Fibroblast of lung (primary cell): ENCODE measurements around the gene RABEPK. TPM values are rescaled to one million over a fixed set of nuclear protein-coding genes. Genes with fewer than 3 reads are reported as not detected.
"Not testable (repeated sequence)": the region's sequence is repeated elsewhere in the genome, so short reads cannot be mapped to it uniquely, and the experiment has no call there.

ENCODE experiments used
- DNase-seq, 2 donors: peaks; one replicate each; pipeline versions ENCODE4 v3.0.0 to v3.0.0-alpha.2; 2010; ENCODE audit warnings: low read depth in 2 of 2
- H2AFZ ChIP-seq: 2 replicates; pipeline ENCODE4 v1.5.1; 2012; ENCODE audit warnings: low read length, control low read depth, inconsistent platforms
- H3K27ac ChIP-seq: 2 replicates; pipeline ENCODE4 v1.5.1; 2011; ENCODE audit warnings: low read length, control low read depth; ENCODE audit not compliant: insufficient read depth
- H3K27me3 ChIP-seq: 2 replicates; pipeline ENCODE4 v1.5.1; 2011; ENCODE audit warnings: mild to moderate bottlenecking, low read length; ENCODE audit not compliant: control insufficient read depth, insufficient read depth
- H3K36me3 ChIP-seq: 2 replicates; pipeline ENCODE4 v1.5.1; 2011; ENCODE audit warnings: low read length; ENCODE audit not compliant: control insufficient read depth, insufficient read depth
- H3K4me1 ChIP-seq: 2 replicates; pipeline ENCODE4 v1.5.1; 2011; ENCODE audit warnings: low read length; ENCODE audit not compliant: control insufficient read depth, insufficient read depth; ENCODE audit errors: extremely low read depth
- H3K4me2 ChIP-seq: 2 replicates; pipeline ENCODE4 v1.5.1; 2011; ENCODE audit warnings: low read length, control low read depth; ENCODE audit not compliant: insufficient read depth; ENCODE audit errors: extremely low read depth
- H3K4me3 ChIP-seq, 4 experiments: fragments of 200-600 bp in 1 of 4; sonication (generic) in 1 of 4; replicated peaks in 1 of 4; 2 replicates each; pipeline ENCODE4 v1.5.1; 2011 to 2016; ENCODE audit warnings: low read length in 4 of 4, low read depth in 3 of 4, mild to moderate bottlenecking in 3 of 4, control low read depth in 2 of 4, inconsistent platforms in 1 of 4, mixed read lengths in 1 of 4; ENCODE audit not compliant: insufficient read depth in 1 of 4; ENCODE audit errors: control extremely low read depth in 1 of 4
- H3K79me2 ChIP-seq: 2 replicates; pipeline ENCODE4 v1.5.1; 2012; ENCODE audit warnings: mild to moderate bottlenecking, low read length, inconsistent platforms; ENCODE audit not compliant: control insufficient read depth, insufficient read depth
- H3K9ac ChIP-seq: 2 replicates; pipeline ENCODE4 v1.5.1; 2011; ENCODE audit warnings: mild to moderate bottlenecking, low read length, control low read depth; ENCODE audit not compliant: insufficient read depth
- H3K9me3 ChIP-seq: 2 replicates; pipeline ENCODE4 v1.5.1; 2012; ENCODE audit warnings: low read depth, low read length; ENCODE audit not compliant: control insufficient read depth, insufficient read depth
- H4K20me1 ChIP-seq: 2 replicates; pipeline ENCODE4 v1.5.1; 2011; ENCODE audit warnings: low read length; ENCODE audit not compliant: control insufficient read depth, insufficient read depth; ENCODE audit errors: extremely low read depth
- EZH2 ChIP-seq: IDR thresholded peaks from 2 replicates; pipeline ENCODE4 v1.5.1; 2012; ENCODE audit warnings: low read length, control low read depth, mild to moderate bottlenecking; ENCODE audit errors: missing control alignments
- polyA plus RNA-seq, 2 donors: library from polyadenylated mRNA; depleted of rRNA in 1 of 2; stranded (reverse) in 1 of 2; unstranded in 1 of 2; fragments of >200 nt; gene quantifications; 2 replicates each; pipeline ENCODE4 v1.2.1, GENCODE V29; 2011 to 2012; ENCODE audit warnings: missing spikeins in 1 of 2
- total RNA-seq: library from RNA; depleted of rRNA; stranded (reverse); fragments of >200 nt; gene quantifications from 2 replicates; pipeline ENCODE4 v1.2.1, GENCODE V29; 2014
- TF ChIP-seq, protein P1 (sequence below), 2 donors: IDR thresholded peaks in 1 of 2; conservative IDR thresholded peaks in 1 of 2; 1 replicate in 1 of 2; 2 replicates in 1 of 2; pipeline ENCODE4 v1.5.1; 2011 to 2012; ENCODE audit warnings: low read length in 2 of 2, control low read depth in 1 of 2, inconsistent platforms in 1 of 2, low read depth in 1 of 2, mild to moderate bottlenecking in 1 of 2

The RABEPK gene
- total and polyA plus RNA-seq, 2 donors (not counting 1 experiment from before 2014, with no cell fraction given), result 29.8 to 37.3 TPM

DNA sequence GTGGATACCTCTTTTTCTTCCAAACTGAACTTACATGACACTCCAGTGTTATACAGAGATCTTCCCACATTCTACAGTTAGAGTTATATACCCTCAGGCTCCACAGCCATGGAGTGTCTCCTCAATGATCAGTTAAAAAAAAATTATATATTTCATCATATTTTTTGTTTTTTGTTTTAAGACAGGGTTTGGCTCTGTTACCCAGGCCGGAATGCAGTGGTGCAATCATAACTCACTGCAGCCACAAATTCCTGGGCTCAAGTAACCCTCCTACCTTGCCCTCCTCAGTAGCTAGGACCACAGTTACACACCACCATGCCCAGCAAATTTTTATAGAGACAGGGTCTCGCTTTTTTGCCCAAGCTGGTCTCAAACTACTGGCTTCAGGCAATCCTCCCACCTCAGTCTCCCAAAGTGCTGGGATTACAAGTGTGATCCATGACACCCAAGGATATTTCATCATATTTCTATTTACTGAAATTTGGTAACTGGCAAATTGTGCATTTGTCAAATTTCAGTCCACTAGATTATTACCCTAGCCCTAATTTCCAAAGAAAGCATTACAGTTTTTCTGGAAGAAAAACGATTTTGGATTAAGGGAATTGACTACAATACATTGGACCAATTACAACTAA, 38.9 kb upstream of the RABEPK start:
- DNase-seq, result peak; percentile 38 to 52
- no peaks in the 10 kb centered on the region for H3K4me1 ChIP-seq
- H3K79me2 ChIP-seq, result no peaks in the 10 kb centered on the region
- H3K9me3 ChIP-seq, result no peaks in the 10 kb centered on the region
- no peaks in the 10 kb centered on the region for H3K27me3 ChIP-seq
- H3K4me3 ChIP-seq, result no peak overlapping the region
- no peak overlapping the region for H3K9ac ChIP-seq
- no peak overlapping the region for H3K4me2 ChIP-seq
- no peak overlapping the region for H3K27ac ChIP-seq
- no peaks in the 10 kb centered on the region for H4K20me1 ChIP-seq
- H3K36me3 ChIP-seq, result no peaks in the 10 kb centered on the region
- TF ChIP-seq, protein P1, sequence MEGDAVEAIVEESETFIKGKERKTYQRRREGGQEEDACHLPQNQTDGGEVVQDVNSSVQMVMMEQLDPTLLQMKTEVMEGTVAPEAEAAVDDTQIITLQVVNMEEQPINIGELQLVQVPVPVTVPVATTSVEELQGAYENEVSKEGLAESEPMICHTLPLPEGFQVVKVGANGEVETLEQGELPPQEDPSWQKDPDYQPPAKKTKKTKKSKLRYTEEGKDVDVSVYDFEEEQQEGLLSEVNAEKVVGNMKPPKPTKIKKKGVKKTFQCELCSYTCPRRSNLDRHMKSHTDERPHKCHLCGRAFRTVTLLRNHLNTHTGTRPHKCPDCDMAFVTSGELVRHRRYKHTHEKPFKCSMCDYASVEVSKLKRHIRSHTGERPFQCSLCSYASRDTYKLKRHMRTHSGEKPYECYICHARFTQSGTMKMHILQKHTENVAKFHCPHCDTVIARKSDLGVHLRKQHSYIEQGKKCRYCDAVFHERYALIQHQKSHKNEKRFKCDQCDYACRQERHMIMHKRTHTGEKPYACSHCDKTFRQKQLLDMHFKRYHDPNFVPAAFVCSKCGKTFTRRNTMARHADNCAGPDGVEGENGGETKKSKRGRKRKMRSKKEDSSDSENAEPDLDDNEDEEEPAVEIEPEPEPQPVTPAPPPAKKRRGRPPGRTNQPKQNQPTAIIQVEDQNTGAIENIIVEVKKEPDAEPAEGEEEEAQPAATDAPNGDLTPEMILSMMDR (conservative IDR thresholded peaks at IDR 0.05 in 1 of 2, IDR thresholded peaks at IDR 0.05 in 1 of 2; ENCODE audit: low read depth in 1 of 2, low read length in 2 of 2), result no peak
- no peak for TF ChIP-seq EZH2
- H2AFZ ChIP-seq, result no peak overlapping the region

DNA sequence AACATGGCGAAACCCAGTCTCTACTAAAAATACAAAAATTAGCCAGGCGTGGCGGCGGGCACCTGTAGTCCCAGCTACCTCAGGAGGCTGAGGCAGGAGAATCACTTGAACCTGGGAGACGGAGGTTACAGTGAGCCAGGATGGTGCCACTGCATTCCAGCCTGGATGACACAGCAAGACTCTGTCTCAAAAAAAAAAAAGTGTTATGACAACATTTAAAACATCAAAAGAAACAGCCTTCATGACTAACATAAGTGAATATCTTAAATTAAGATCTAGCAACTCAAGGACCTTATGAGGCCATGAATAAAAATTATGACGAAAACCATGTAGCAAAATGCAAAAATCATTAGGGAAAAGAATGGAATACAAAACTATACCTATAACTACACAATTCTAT, 37.5 kb upstream of the RABEPK start:
- not testable (repeated sequence) for H3K79me2 ChIP-seq

DNA sequence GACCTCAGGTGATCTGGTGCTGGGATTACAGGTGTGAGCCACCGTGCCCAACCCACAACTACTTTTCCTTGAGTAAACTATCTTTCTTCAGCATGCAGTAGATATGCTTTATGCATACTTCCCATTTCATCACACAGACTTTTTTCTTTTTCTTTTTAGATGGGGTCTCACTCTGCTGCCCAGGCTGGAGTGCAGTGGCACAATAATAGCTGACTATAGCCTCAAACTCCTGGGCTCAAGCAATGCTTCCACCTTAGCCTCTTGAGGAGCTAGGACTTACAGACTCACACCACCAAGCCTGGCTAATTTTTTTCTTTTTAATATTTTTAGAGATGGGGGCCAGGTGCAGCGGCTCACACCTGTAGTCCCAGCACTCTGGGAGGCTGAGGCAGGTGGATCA, 33.6 kb upstream of the RABEPK start:
- Histone ChIP-seq H3K9me3 (no peaks in the 10 kb centered on the region), H3K79me2 (peaks cover 6% of the 10 kb centered on the region), H3K4me1 (peaks cover 6% of the 10 kb centered on the region), H4K20me1 (no peaks in the 10 kb centered on the region), H3K4me2 (no peak overlapping the region), H3K27ac (no peak overlapping the region), H3K9ac (no peak overlapping the region), H3K36me3 (no peaks in the 10 kb centered on the region), H2AFZ (no peak overlapping the region), H3K27me3 (no peaks in the 10 kb centered on the region), H3K4me3 (no peak overlapping the region)
- TF ChIP-seq, protein P1 (conservative IDR thresholded peaks at IDR 0.05 in 1 of 2, IDR thresholded peaks at IDR 0.05 in 1 of 2; ENCODE audit: low read depth in 1 of 2, low read length in 2 of 2), result no peak
- no peak for TF ChIP-seq EZH2
- no peak for DNase-seq

More for the DNA sequence above, 37.5 kb upstream of the RABEPK start:
- not testable (repeated sequence) for H3K27me3 ChIP-seq, H3K9ac ChIP-seq, H3K9me3 ChIP-seq, DNase-seq, H3K27ac ChIP-seq, H3K4me2 ChIP-seq, H3K36me3 ChIP-seq, H3K4me1 ChIP-seq, H4K20me1 ChIP-seq, H3K4me3 ChIP-seq, H2AFZ ChIP-seq
